Measurements from ENCODE around the gene KRT75. TPM values are rescaled to one million over a fixed set of nuclear protein-coding genes. Genes with fewer than 3 reads are reported as not detected.

KRT75 gene
- polyA plus RNA-seq, 1 donor from 2014 or later, result not detected

DNA sequence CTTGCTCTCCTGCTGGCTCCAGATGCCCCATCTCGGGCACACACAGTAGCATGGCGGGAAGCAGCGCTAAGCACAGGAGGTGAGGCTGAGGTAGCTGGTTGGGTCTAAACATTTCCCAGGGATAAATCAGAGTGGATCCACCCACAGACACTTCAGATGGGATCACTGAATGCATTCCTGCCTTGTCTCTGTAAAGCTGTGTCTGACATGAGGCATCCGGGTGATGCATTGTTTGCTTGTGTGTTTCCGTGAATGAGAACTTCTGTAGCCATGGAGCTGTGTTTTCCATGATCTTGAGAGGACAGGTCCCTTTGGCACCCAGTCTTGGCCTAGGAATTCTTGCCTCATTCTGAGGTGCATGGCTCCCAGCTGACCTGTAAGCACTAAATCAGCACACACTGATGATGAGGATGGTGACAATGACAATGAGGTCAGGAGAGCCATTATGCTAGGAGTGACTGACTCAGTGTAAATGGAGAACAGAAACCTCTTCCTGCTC is 6.7 kb upstream of the KRT75 start:
- H3K27ac ChIP-seq (ENCODE audit: low read length), result no peak overlapping the region
- H3K4me2 ChIP-seq (ENCODE audit: low read length), result no peak overlapping the region

DNA sequence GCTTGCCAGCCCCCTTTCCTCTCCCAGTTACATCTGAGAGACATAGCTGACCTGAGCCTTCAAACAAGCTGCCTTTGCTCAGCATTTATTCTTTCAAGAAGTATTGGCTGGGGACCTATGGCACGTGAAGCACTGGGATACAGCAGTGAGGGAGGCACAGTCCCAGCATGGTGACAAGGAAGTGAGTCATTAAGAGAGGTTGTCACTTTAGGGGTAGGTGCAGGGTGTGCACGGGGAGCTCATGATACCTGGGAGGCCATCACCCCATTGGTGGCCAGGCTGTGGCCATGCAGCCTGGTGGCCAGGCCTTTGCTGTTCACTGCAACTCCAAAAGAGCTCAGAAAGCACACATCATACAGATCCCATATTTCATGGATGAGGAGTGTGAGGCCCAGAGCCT is 5.7 kb upstream of the KRT75 start:
- Histone ChIP-seq H3K4me3 (ENCODE audit: low read length) (no peak overlapping the region), H3K36me3 (ENCODE audit: insufficient read depth, low read length) (no peaks in the 10 kb centered on the region), H3K27me3 (ENCODE audit: insufficient read depth, low read depth, low read length) (no peaks in the 10 kb centered on the region), H3K9ac (ENCODE audit: low read length) (no peak overlapping the region), H3K27ac (ENCODE audit: low read length) (no peak overlapping the region), H3K9me2 (ENCODE audit: insufficient read depth, low read length) (no peaks in the 10 kb centered on the region), H2AFZ (ENCODE audit: low read depth, low read length) (no peak overlapping the region), H4K20me1 (ENCODE audit: insufficient read depth) (no peaks in the 10 kb centered on the region), H3F3A (ENCODE audit: insufficient read depth, low read length, poor library complexity, severe bottlenecking) (no peaks in the 10 kb centered on the region), H3K4me2 (ENCODE audit: low read length) (no peak overlapping the region), H3K9me3 (ENCODE audit: low read length) (no peaks in the 10 kb centered on the region), H3K79me2 (replicated peaks; ENCODE audit: insufficient read depth, low read length) (no peaks in the 10 kb centered on the region)
- TF ChIP-seq TAF1 (IDR thresholded peaks at IDR 0.05; ENCODE audit: low read depth) (no peak), MXI1 (conservative IDR thresholded peaks at IDR 0.05; ENCODE audit: poor library complexity, severe bottlenecking) (no peak), EZH2 (IDR thresholded peaks at IDR 0.05; ENCODE audit: borderline replicate concordance, insufficient read depth, low read length, poor library complexity, severe bottlenecking) (no peak), EP300 (conservative IDR thresholded peaks at IDR 0.05; ENCODE audit: poor library complexity, severe bottlenecking) (no peak), POLR2AphosphoS5 (IDR thresholded peaks at IDR 0.05) (no peak), RAD21 (conservative IDR thresholded peaks at IDR 0.05) (no peak), SMC3 (conservative IDR thresholded peaks at IDR 0.05; ENCODE audit: poor library complexity) (no peak)
- TF ChIP-seq, protein P1, sequence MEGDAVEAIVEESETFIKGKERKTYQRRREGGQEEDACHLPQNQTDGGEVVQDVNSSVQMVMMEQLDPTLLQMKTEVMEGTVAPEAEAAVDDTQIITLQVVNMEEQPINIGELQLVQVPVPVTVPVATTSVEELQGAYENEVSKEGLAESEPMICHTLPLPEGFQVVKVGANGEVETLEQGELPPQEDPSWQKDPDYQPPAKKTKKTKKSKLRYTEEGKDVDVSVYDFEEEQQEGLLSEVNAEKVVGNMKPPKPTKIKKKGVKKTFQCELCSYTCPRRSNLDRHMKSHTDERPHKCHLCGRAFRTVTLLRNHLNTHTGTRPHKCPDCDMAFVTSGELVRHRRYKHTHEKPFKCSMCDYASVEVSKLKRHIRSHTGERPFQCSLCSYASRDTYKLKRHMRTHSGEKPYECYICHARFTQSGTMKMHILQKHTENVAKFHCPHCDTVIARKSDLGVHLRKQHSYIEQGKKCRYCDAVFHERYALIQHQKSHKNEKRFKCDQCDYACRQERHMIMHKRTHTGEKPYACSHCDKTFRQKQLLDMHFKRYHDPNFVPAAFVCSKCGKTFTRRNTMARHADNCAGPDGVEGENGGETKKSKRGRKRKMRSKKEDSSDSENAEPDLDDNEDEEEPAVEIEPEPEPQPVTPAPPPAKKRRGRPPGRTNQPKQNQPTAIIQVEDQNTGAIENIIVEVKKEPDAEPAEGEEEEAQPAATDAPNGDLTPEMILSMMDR (IDR thresholded peaks at IDR 0.05; ENCODE audit: poor library complexity, severe bottlenecking), result no peak
- TF ChIP-seq, protein P2, sequence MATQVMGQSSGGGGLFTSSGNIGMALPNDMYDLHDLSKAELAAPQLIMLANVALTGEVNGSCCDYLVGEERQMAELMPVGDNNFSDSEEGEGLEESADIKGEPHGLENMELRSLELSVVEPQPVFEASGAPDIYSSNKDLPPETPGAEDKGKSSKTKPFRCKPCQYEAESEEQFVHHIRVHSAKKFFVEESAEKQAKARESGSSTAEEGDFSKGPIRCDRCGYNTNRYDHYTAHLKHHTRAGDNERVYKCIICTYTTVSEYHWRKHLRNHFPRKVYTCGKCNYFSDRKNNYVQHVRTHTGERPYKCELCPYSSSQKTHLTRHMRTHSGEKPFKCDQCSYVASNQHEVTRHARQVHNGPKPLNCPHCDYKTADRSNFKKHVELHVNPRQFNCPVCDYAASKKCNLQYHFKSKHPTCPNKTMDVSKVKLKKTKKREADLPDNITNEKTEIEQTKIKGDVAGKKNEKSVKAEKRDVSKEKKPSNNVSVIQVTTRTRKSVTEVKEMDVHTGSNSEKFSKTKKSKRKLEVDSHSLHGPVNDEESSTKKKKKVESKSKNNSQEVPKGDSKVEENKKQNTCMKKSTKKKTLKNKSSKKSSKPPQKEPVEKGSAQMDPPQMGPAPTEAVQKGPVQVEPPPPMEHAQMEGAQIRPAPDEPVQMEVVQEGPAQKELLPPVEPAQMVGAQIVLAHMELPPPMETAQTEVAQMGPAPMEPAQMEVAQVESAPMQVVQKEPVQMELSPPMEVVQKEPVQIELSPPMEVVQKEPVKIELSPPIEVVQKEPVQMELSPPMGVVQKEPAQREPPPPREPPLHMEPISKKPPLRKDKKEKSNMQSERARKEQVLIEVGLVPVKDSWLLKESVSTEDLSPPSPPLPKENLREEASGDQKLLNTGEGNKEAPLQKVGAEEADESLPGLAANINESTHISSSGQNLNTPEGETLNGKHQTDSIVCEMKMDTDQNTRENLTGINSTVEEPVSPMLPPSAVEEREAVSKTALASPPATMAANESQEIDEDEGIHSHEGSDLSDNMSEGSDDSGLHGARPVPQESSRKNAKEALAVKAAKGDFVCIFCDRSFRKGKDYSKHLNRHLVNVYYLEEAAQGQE (IDR thresholded peaks at IDR 0.05; ENCODE audit: borderline replicate concordance), result no peak

More for the DNA sequence above, 6.7 kb upstream of the KRT75 start:
- Histone ChIP-seq H4K20me1 (ENCODE audit: insufficient read depth) (no peaks in the 10 kb centered on the region), H3K79me2 (replicated peaks; ENCODE audit: insufficient read depth, low read length) (no peaks in the 10 kb centered on the region), H3K4me3 (ENCODE audit: low read length) (no peak overlapping the region), H2AFZ (ENCODE audit: low read depth, low read length) (no peak overlapping the region), H3K9me3 (ENCODE audit: low read length) (no peaks in the 10 kb centered on the region), H3K36me3 (ENCODE audit: insufficient read depth, low read length) (no peaks in the 10 kb centered on the region), H3K9me2 (ENCODE audit: insufficient read depth, low read length) (no peaks in the 10 kb centered on the region), H3F3A (ENCODE audit: insufficient read depth, low read length, poor library complexity, severe bottlenecking) (no peaks in the 10 kb centered on the region), H3K27me3 (ENCODE audit: insufficient read depth, low read depth, low read length) (no peaks in the 10 kb centered on the region), H3K9ac (ENCODE audit: low read length) (no peak overlapping the region)
- TF ChIP-seq EZH2 (IDR thresholded peaks at IDR 0.05; ENCODE audit: borderline replicate concordance, insufficient read depth, low read length, poor library complexity, severe bottlenecking) (no peak), EP300 (conservative IDR thresholded peaks at IDR 0.05; ENCODE audit: poor library complexity, severe bottlenecking) (no peak), MXI1 (conservative IDR thresholded peaks at IDR 0.05; ENCODE audit: poor library complexity, severe bottlenecking) (no peak)

Data from neural cell (in vitro differentiated cells).